Upper lobe of left lung (tissue), 4 donors: ENCODE data around the gene MNDA.

Source experiments
- CTCF ChIP-seq, 6 experiments: fragments of 450-650 bp in 4 of 6; fragments of 200-600 bp in 2 of 6; sonication (generic) in 2 of 6; IDR thresholded peaks; one replicate each; pipeline ENCODE4 v1.5.1; 2016 to 2019; ENCODE audit warnings: antibody characterized with exemption in 6 of 6
- POLR2A ChIP-seq, 4 donors: fragments of 450-650 bp; IDR thresholded peaks; one replicate each; pipeline ENCODE4 v1.5.1; 2016 to 2017; ENCODE audit warnings: antibody characterized with exemption in 4 of 4, mild to moderate bottlenecking in 2 of 4

- TF ChIP-seq CTCF (IDR thresholded peaks at IDR 0.05) (no peak), POLR2A (IDR thresholded peaks at IDR 0.05) (no peak)
Measured at GRCh38 chr1:158840236-158840635, 9.1 kb downstream of the MNDA start.
